OCI-LY7 (cell line): ENCODE data around the gene ZNF605.

Experiments used
- CTCF ChIP-seq: fragments of 200-600 bp; sonication (generic); conservative IDR thresholded peaks from 2 replicates; pipeline ENCODE4 v1.5.1; 2014; ENCODE audit warnings: mild to moderate bottlenecking, antibody characterized with exemption, low read length, moderate library complexity, mixed read lengths
- EZH2phosphoT487 ChIP-seq: fragments of 200-600 bp; sonication (generic); IDR thresholded peaks from 2 replicates; pipeline ENCODE4 v1.6.1; 2018; ENCODE audit warnings: low read depth, borderline replicate concordance, mild to moderate bottlenecking, mixed run types, antibody characterized with exemption, low read length, moderate library complexity, mixed read lengths

- TF ChIP-seq CTCF (no peak), EZH2phosphoT487 (no peak)
Observed at GRCh38 chr12:132966676-132967415, 10.7 kb upstream of the ZNF605 start.
